CD14-positive monocyte (primary cell): ENCODE data around the gene C13orf46. TPM values are rescaled to one million over a fixed set of nuclear protein-coding genes. Genes with fewer than 3 reads are reported as not detected.

Source experiments
- DNase-seq, 3 donors: peaks; one replicate each; pipeline ENCODE4 v3.0.0-alpha.2; 2011 to 2022
- H2AFZ ChIP-seq: 2 replicates; pipeline ENCODE4 v1.6.0; 2012; ENCODE audit warnings: mild to moderate bottlenecking, low read depth, low read length, inconsistent platforms; ENCODE audit not compliant: insufficient read depth, poor library complexity, severe bottlenecking
- H3K27ac ChIP-seq, 2 donors: 1 replicate in 1 of 2; 2 replicates in 1 of 2; pipeline ENCODE4 v1.5.1; 2012 to 2013; ENCODE audit warnings: low read length in 2 of 2, control low read depth in 1 of 2, inconsistent platforms in 1 of 2, low read depth in 1 of 2, mild to moderate bottlenecking in 1 of 2
- H3K27me3 ChIP-seq, 2 donors: one replicate each; pipeline versions ENCODE4 v1.6.0 to v1.6.1; 2011 to 2013; ENCODE audit warnings: low read length in 2 of 2; ENCODE audit not compliant: control insufficient read depth in 2 of 2, insufficient read depth in 2 of 2
- H3K36me3 ChIP-seq, 2 donors: replicated peaks in 1 of 2; 1 replicate in 1 of 2; 2 replicates in 1 of 2; pipeline versions ENCODE4 v1.5.1 to v1.6.1; 2012 to 2013; ENCODE audit warnings: low read length in 2 of 2, control low read depth in 1 of 2, inconsistent platforms in 1 of 2, mild to moderate bottlenecking in 1 of 2; ENCODE audit not compliant: insufficient read depth in 2 of 2, control insufficient read depth in 1 of 2
- H3K4me1 ChIP-seq, 2 donors: 1 replicate in 1 of 2; 2 replicates in 1 of 2; pipeline versions ENCODE4 v1.5.1 to v1.6.1; 2012 to 2013; ENCODE audit warnings: low read length in 2 of 2, control low read depth in 1 of 2, inconsistent platforms in 1 of 2, mild to moderate bottlenecking in 1 of 2, moderate library complexity in 1 of 2; ENCODE audit not compliant: insufficient read depth in 2 of 2, control insufficient read depth in 1 of 2
- H3K4me2 ChIP-seq: replicated peaks from 2 replicates; pipeline ENCODE3; 2012; ENCODE audit warnings: low read length, moderate library complexity, mild to moderate bottlenecking; ENCODE audit not compliant: poor library complexity, severe bottlenecking; ENCODE audit errors: extremely low read depth
- H3K4me3 ChIP-seq, 3 experiments: fragments of 200-600 bp in 1 of 3; sonication (generic) in 1 of 3; replicated peaks in 1 of 3; 1 replicate in 2 of 3; 2 replicates in 1 of 3; pipeline ENCODE4 v1.5.1; 2011 to 2013; ENCODE audit warnings: low read length in 3 of 3, mild to moderate bottlenecking in 3 of 3, control low read depth in 2 of 3, low read depth in 2 of 3, inconsistent platforms in 1 of 3, moderate library complexity in 1 of 3
- H3K79me2 ChIP-seq: 2 replicates; pipeline ENCODE4 v1.6.0; 2012; ENCODE audit warnings: mild to moderate bottlenecking, control low read depth, inconsistent platforms, low read length, moderate library complexity; ENCODE audit not compliant: insufficient read depth
- H3K9ac ChIP-seq: 2 replicates; pipeline ENCODE4 v1.6.0; 2017; ENCODE audit warnings: low read length, mild to moderate bottlenecking; ENCODE audit not compliant: insufficient read depth, poor library complexity, severe bottlenecking
- H3K9me3 ChIP-seq, 2 donors: replicated peaks in 1 of 2; 1 replicate in 1 of 2; 2 replicates in 1 of 2; pipeline versions ENCODE4 v1.5.1 to v1.6.1; 2012 to 2013; ENCODE audit warnings: low read length in 2 of 2, control low read depth in 1 of 2; ENCODE audit not compliant: control insufficient read depth in 1 of 2, insufficient read depth in 1 of 2
- H4K20me1 ChIP-seq: 2 replicates; pipeline ENCODE4 v1.6.0; 2012; ENCODE audit warnings: mild to moderate bottlenecking, low read length, control low read depth, moderate library complexity; ENCODE audit not compliant: insufficient read depth
- H3K27ac Mint-ChIP-seq, 7 donors: one replicate each; pipeline ENCODE4 v1.8.0; 2020; ENCODE audit warnings: mild to moderate bottlenecking in 7 of 7, mixed read lengths in 7 of 7, moderate library complexity in 6 of 7, inconsistent platforms in 2 of 7
- H3K27me3 Mint-ChIP-seq, 3 donors: one replicate each; pipeline ENCODE4 v1.8.0; 2021 to 2022; ENCODE audit warnings: low read depth in 3 of 3, mild to moderate bottlenecking in 3 of 3, mixed read lengths in 3 of 3, moderate library complexity in 3 of 3, inconsistent platforms in 1 of 3
- H3K36me3 Mint-ChIP-seq, 2 donors: one replicate each; pipeline ENCODE4 v1.8.0; 2020; ENCODE audit warnings: mixed read lengths in 2 of 2, inconsistent platforms in 1 of 2, mild to moderate bottlenecking in 1 of 2
- H3K4me1 Mint-ChIP-seq: one replicate; pipeline ENCODE4 v1.8.0; 2020; ENCODE audit warnings: mild to moderate bottlenecking, mixed read lengths
- H3K4me3 Mint-ChIP-seq, 2 donors: one replicate each; pipeline ENCODE4 v1.8.0; 2020; ENCODE audit warnings: mild to moderate bottlenecking in 2 of 2, mixed read lengths in 2 of 2, moderate library complexity in 1 of 2
- H3K9me3 Mint-ChIP-seq, 7 donors: one replicate each; pipeline ENCODE4 v1.8.0; 2020 to 2022; ENCODE audit warnings: mixed read lengths in 7 of 7, mild to moderate bottlenecking in 6 of 7, moderate library complexity in 6 of 7, inconsistent platforms in 2 of 7
- CTCF ChIP-seq: fragments of 200-600 bp; IDR thresholded peaks from one replicate; pipeline ENCODE4 v1.8.0; 2022; ENCODE audit warnings: antibody characterized with exemption, mild to moderate bottlenecking
- WGBS: methylation state at CpG from one replicate; pipeline ENCODE4 v1.1.5; 2013; ENCODE audit warnings: missing lambda C conversion rate; ENCODE audit not compliant: insufficient coverage; 5-methylcytosine and 5-hydroxymethylcytosine counted together
- intact Hi-C, 2 donors: fragments of 100-400 bp; cut with micrococcal nuclease; formaldehyde crosslinking; loops; one replicate each; pipeline versions ENCODE4 v1.15.0 to v1.15.1; 2023
- polyA plus RNA-seq, 3 donors: library from polyadenylated mRNA; depleted of rRNA in 1 of 3; unstranded in 2 of 3; stranded (reverse) in 1 of 3; fragments of 300-500 nt in 2 of 3; fragments of >200 nt in 1 of 3; fragmentation: Illumina TruSeq in 2 of 3; gene quantifications; 1 replicate in 2 of 3; 2 replicates in 1 of 3; pipeline ENCODE4 v1.2.3, GENCODE V29; 2012 to 2021

Gene C13orf46
- polyA plus RNA-seq, 3 donors, result 0.05 to 0.35 TPM; not detected in 1

GRCh38 chr13:114016321-114017027 is 42.6 kb upstream of the C13orf46 start:
- no peak for TF ChIP-seq CTCF
- H4K20me1 ChIP-seq, result peaks cover 23% of the 10 kb centered on the region
- no peak overlapping the region for H2AFZ ChIP-seq
- Mint-ChIP-seq H3K4me1 (no peaks in the 10 kb centered on the region), H3K36me3 (peaks cover 24 to 45% of the 10 kb centered on the region in 2 donors), H3K27me3 (peaks cover 0 to 1% (median 0%) of the 10 kb centered on the region in 3 donors), H3K27ac (peak overlapping the region in 1 of 7 donors; percentile 17), H3K9me3 (peaks cover 0 to 2% (median 0%) of the 10 kb centered on the region in 7 donors), H3K4me3 (no peak overlapping the region)
- no peak overlapping the region for H3K27ac ChIP-seq
- no peaks in the 10 kb centered on the region for H3K9me3 ChIP-seq
- WGBS, result 93% methylated on average over 30 of the region's 30 CpGs
- no peaks in the 10 kb centered on the region for H3K4me1 ChIP-seq
- H3K4me2 ChIP-seq, result no peak overlapping the region
- peaks cover 84 to 97% of the 10 kb centered on the region in 2 donors for H3K36me3 ChIP-seq
- H3K79me2 ChIP-seq, result no peaks in the 10 kb centered on the region
- no peak overlapping the region for H3K9ac ChIP-seq
- no peak for DNase-seq
- intact Hi-C loops, result no loop called here
- no peak overlapping the region for H3K4me3 ChIP-seq
- no peaks in the 10 kb centered on the region for H3K27me3 ChIP-seq

GRCh38 chr13:114015969-114016295 is 42.1 kb upstream of the C13orf46 start:
- no peak overlapping the region for H3K9ac ChIP-seq
- 99% methylated on average over 11 of the region's 11 CpGs for WGBS
- no peak overlapping the region for H3K27ac Mint-ChIP-seq
- peaks cover 0 to 1% (median 0%) of the 10 kb centered on the region in 3 donors for H3K27me3 Mint-ChIP-seq
- no peak overlapping the region for H3K4me3 Mint-ChIP-seq
- H4K20me1 ChIP-seq, result peaks cover 23% of the 10 kb centered on the region
- H3K4me2 ChIP-seq, result no peak overlapping the region
- peaks cover 84 to 97% of the 10 kb centered on the region in 2 donors for H3K36me3 ChIP-seq
- H3K4me1 Mint-ChIP-seq, result no peaks in the 10 kb centered on the region
- peaks cover 0 to 4% (median 2%) of the 10 kb centered on the region in 7 donors for H3K9me3 Mint-ChIP-seq
- no peak for DNase-seq
- H3K36me3 Mint-ChIP-seq, result peaks cover 19 to 40% of the 10 kb centered on the region in 2 donors
- no peak overlapping the region for H2AFZ ChIP-seq
- H3K9me3 ChIP-seq, result no peaks in the 10 kb centered on the region
- no peak overlapping the region for H3K4me3 ChIP-seq
- H3K27me3 ChIP-seq, result no peaks in the 10 kb centered on the region
- H3K4me1 ChIP-seq, result no peaks in the 10 kb centered on the region
- H3K27ac ChIP-seq, result no peak overlapping the region
- no peak for TF ChIP-seq CTCF
- H3K79me2 ChIP-seq, result no peaks in the 10 kb centered on the region
- intact Hi-C loops, result no loop called here
